ENCODE measurements around the gene CYSLTR2. TPM values are rescaled to one million over a fixed set of nuclear protein-coding genes. Genes with fewer than 3 reads are reported as not detected.
A peak's percentile ranks its signal among the peaks of the same experiment; 100 is the strongest.

The CYSLTR2 gene
- total RNA-seq, 1 donor from 2014 or later: 3.6 TPM

- DNase-seq (ENCODE audit: low spot score): no peak
Measured at GRCh38 chr13:48739386-48739964, 85.7 kb downstream of the CYSLTR2 start.

GRCh38 chr13:48741377-48741776, 87.6 kb downstream of the CYSLTR2 start:
- no peak for DNase-seq (ENCODE audit: low spot score)

- DNase-seq (ENCODE audit: low spot score): no peak
Measured at GRCh38 chr13:48746821-48747220, 93.1 kb downstream of the CYSLTR2 start.

GRCh38 chr13:48748681-48749080, 95.0 kb downstream of the CYSLTR2 start:
- DNase-seq (ENCODE audit: low spot score): no peak

- no peak for DNase-seq (ENCODE audit: low spot score)
Measured at GRCh38 chr13:48749144-48749543, 95.4 kb downstream of the CYSLTR2 start.

- peak; percentile 66 for DNase-seq (ENCODE audit: low spot score)
Measured at GRCh38 chr13:48749699-48750473, 96.2 kb downstream of the CYSLTR2 start.

- peak; percentile 27 for DNase-seq (ENCODE audit: low spot score)
Measured at GRCh38 chr13:48750588-48751383, 97.1 kb downstream of the CYSLTR2 start.

- DNase-seq (ENCODE audit: low spot score): no peak
Measured at GRCh38 chr13:48760626-48761025, 106.9 kb downstream of the CYSLTR2 start.

Other genes starting within 250 kb of the CYSLTR2 start
- 34.9 TPM for gene LPAR6, start 240.8 kb upstream of the CYSLTR2 start, total RNA-seq
- gene RCBTB2, start 120.8 kb upstream of the CYSLTR2 start, total RNA-seq: 18.3 TPM